ENCODE measurements around the gene CYP4Z1. TPM values are rescaled to one million over a fixed set of nuclear protein-coding genes. Genes with fewer than 3 reads are reported as not detected.
"Not testable (repeated sequence)": the region's sequence is repeated elsewhere in the genome, so short reads cannot be mapped to it uniquely, and the experiment has no call there.

Gene CYP4Z1
- total and polyA plus RNA-seq, 2 experiments from 2014 or later: not detected

DNA sequence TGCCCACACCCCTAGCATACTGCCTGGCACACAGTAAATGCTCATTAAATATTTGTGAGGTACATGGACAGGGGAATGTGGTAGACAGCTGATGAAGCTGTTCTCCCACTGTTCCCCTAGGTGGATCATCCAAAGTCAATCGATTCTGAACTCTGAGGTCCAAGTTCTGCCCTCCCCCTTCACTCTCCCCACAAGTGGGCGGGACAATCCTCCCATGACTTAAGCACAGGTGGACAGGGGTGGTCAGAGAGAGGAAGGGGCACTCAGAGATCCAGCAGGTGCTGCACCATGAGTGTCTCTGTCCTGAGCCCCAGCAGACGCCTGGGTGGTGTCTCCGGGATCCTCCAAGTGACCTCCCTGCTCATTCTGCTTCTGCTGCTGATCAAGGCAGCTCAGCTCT, 70.2 kb downstream of the CYP4Z1 start, which contains the start of gene CYP4A22:
Gene CYP4A22 (plus strand): TSS at position 244 of the 400 bp plus-strand sequence. CDS start 45 bp downstream, at position 289.
- Histone ChIP-seq H3K79me2 (ENCODE audit: insufficient read depth) (no peaks in the 10 kb centered on the region), H3K27me3 (replicated peaks; ENCODE audit: insufficient read depth) (no peaks in the 10 kb centered on the region), H3K9ac (no peak within 1 kb of the TSS), H3K4me1 (ENCODE audit: insufficient read depth) (no peaks in the 10 kb centered on the region), H3K36me3 (ENCODE audit: low read depth) (no peaks in the 10 kb centered on the region), H2AFZ (no peak within 1 kb of the TSS), H3K4me2 (ENCODE audit: unreplicated experiment) (no peak within 1 kb of the TSS), H3K9me3 (ENCODE audit: low read depth) (no peaks in the 10 kb centered on the region), H3F3A (ENCODE audit: insufficient read depth) (no peaks in the 10 kb centered on the region), H4K20me1 (ENCODE audit: insufficient read depth) (no peaks in the 10 kb centered on the region), H3K27ac (no peak within 1 kb of the TSS), H3K4me3 (no peak within 1 kb of the TSS), H3K9me2 (ENCODE audit: insufficient read depth) (no peaks in the 10 kb centered on the region)
- 39 to 47% methylated on average over 4 of the region's 4 CpGs for WGBS, 2 experiments (ENCODE audit: low coverage in 1 of 2, low lambda C conversion rate in 2 of 2, missing lambda C conversion rate in 2 of 2)
- DNase-seq: no peak
- in situ Hi-C loops (cut with MboI): no loop called here
- TF ChIP-seq EZH2 (IDR thresholded peaks at IDR 0.05; ENCODE audit: insufficient read depth, poor library complexity, severe bottlenecking): no peak
- TF ChIP-seq EZH2phosphoT487 (IDR thresholded peaks at IDR 0.05; ENCODE audit: insufficient read depth, low read depth): no peak

DNA sequence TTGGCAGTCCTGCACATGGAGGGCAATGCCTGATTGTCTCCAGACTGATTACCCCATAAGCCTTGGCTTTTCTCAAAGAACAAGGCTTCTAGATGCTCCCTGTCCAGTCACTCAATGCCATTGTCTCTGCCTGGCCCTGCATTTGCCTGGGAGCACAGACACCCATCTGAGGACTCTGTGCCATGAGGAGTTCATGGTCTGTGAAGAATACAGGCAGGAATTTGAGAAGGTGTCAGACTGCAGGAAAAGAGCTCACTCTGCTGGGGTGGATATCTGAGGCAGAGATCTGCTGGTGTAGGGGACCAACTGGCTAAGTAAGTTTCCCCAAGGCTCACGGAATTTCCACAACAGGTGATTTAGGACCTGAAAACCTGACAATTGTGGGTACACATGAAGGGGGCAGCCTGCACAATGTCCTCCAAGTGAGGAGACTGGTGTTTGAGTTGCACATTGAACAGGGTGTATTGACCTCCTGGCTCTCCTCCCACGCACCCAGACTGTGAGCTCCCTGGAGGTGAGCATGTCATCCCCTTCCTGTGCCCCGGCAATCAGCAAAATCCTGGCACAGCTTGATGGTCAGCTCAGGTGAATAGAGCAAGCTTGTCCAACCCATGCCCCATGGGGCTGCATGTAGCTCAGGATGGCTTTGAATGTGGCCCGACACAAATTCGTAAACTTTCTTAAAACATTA, 71.0 kb downstream of the CYP4Z1 start:
- Histone ChIP-seq H4K20me1 (ENCODE audit: insufficient read depth) (no peaks in the 10 kb centered on the region), H3K4me1 (ENCODE audit: insufficient read depth) (no peaks in the 10 kb centered on the region), H3K4me2 (ENCODE audit: unreplicated experiment) (no peak overlapping the region), H3K4me3 (no peak overlapping the region), H3K27me3 (replicated peaks; ENCODE audit: insufficient read depth) (no peaks in the 10 kb centered on the region), H3K9me3 (ENCODE audit: low read depth) (no peaks in the 10 kb centered on the region), H3K9ac (no peak overlapping the region), H3K27ac (no peak overlapping the region), H2AFZ (no peak overlapping the region), H3K79me2 (ENCODE audit: insufficient read depth) (no peaks in the 10 kb centered on the region), H3F3A (ENCODE audit: insufficient read depth) (no peaks in the 10 kb centered on the region), H3K9me2 (ENCODE audit: insufficient read depth) (no peaks in the 10 kb centered on the region), H3K36me3 (ENCODE audit: low read depth) (no peaks in the 10 kb centered on the region)
- no peak for DNase-seq
- in situ Hi-C loops (cut with MboI): no loop called here
- no peak for TF ChIP-seq EZH2phosphoT487 (IDR thresholded peaks at IDR 0.05; ENCODE audit: insufficient read depth, low read depth)
- no peak for TF ChIP-seq EZH2 (IDR thresholded peaks at IDR 0.05; ENCODE audit: insufficient read depth, poor library complexity, severe bottlenecking)
- 52 to 53% methylated on average over 5 of the region's 5 CpGs for WGBS, 2 experiments (ENCODE audit: low coverage in 1 of 2, low lambda C conversion rate in 2 of 2, missing lambda C conversion rate in 2 of 2)

DNA sequence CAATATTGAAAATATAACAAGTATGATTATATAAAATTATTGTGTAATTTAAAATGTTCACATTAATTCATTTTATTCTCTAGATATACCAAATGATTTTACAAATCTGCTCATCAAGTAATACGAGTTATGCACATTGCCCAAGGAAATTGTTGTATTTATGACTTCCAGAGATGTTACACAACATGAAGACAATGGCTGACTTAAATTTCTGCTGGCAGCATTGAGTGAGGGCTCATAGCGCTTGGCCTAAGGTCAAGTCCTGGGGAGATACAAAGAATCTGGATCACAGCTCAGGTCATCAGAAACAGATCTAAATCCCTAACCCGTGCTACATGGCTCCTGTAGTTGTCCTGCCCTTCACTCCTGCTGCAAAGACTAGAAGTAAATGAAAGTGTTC, 73.3 kb downstream of the CYP4Z1 start:
- H3K36me3 ChIP-seq (ENCODE audit: low read depth); H3K9me2 ChIP-seq (ENCODE audit: insufficient read depth); H4K20me1 ChIP-seq (ENCODE audit: insufficient read depth); H3K9ac ChIP-seq; H2AFZ ChIP-seq; H3F3A ChIP-seq (ENCODE audit: insufficient read depth); H3K4me1 ChIP-seq (ENCODE audit: insufficient read depth); H3K4me3 ChIP-seq; in situ Hi-C loops (cut with MboI); H3K27ac ChIP-seq; H3K9me3 ChIP-seq (ENCODE audit: low read depth); H3K79me2 ChIP-seq (ENCODE audit: insufficient read depth); H3K27me3 ChIP-seq (replicated peaks; ENCODE audit: insufficient read depth); H3K4me2 ChIP-seq (ENCODE audit: unreplicated experiment); DNase-seq: not testable (repeated sequence)
- 17 to 19% methylated on average over 3 of the region's 3 CpGs for WGBS, 2 experiments (ENCODE audit: low coverage in 1 of 2, low lambda C conversion rate in 2 of 2, missing lambda C conversion rate in 2 of 2)

DNA sequence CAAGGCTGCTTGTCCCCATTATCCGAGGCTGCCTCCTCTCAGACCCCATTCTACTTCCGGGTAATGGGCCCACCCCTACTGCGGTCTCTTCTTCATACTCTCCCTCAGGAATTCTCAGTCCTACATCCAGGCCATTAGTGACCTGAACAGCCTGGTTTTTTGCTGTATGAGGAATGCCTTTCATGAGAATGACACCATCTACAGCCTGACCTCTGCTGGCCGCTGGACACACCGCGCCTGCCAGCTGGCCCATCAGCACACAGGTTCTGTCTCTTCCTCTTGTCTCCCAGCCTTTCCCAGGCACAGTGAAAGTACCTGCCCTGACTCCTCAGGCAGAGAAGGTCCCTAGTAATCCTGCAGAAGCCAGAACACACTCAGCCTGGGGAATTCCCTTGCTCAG, 76.6 kb downstream of the CYP4Z1 start:
- H3K4me2 ChIP-seq (ENCODE audit: unreplicated experiment); H3K9me3 ChIP-seq (ENCODE audit: low read depth); H2AFZ ChIP-seq; in situ Hi-C loops (cut with MboI); H3K4me1 ChIP-seq (ENCODE audit: insufficient read depth); H3K79me2 ChIP-seq (ENCODE audit: insufficient read depth); H3K9me2 ChIP-seq (ENCODE audit: insufficient read depth); H3K4me3 ChIP-seq; H3K36me3 ChIP-seq (ENCODE audit: low read depth); H4K20me1 ChIP-seq (ENCODE audit: insufficient read depth); H3K27me3 ChIP-seq (replicated peaks; ENCODE audit: insufficient read depth); DNase-seq; H3K9ac ChIP-seq; H3F3A ChIP-seq (ENCODE audit: insufficient read depth); H3K27ac ChIP-seq: not testable (repeated sequence)
- 46 to 51% methylated on average over 6 of the region's 6 CpGs for WGBS, 2 experiments (ENCODE audit: low coverage in 1 of 2, low lambda C conversion rate in 2 of 2, missing lambda C conversion rate in 2 of 2)

DNA sequence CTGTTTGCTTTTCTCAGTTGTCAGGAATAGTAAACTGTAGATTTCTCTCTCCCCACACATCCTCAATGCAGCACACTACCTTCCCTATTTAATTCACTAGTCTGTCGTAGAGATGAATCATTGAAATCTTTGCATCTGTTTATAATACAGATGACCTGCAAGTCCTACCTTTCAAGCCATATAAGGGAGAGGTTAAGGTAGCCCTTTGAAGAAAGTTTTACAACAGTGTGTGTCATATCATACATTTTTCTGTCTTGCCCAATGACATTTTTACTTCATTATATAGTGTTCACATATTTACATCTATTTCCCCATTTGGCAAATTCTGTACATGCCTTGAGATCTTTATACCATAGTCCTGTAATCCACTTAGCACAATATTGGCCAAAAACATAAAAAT, 79.5 kb downstream of the CYP4Z1 start:
- H4K20me1 ChIP-seq (ENCODE audit: insufficient read depth); H3K4me3 ChIP-seq; H3K9me3 ChIP-seq (ENCODE audit: low read depth); H3K27ac ChIP-seq; H3K9ac ChIP-seq; H3K27me3 ChIP-seq (replicated peaks; ENCODE audit: insufficient read depth); H3K9me2 ChIP-seq (ENCODE audit: insufficient read depth); H3K4me1 ChIP-seq (ENCODE audit: insufficient read depth); H3K79me2 ChIP-seq (ENCODE audit: insufficient read depth); DNase-seq; H3F3A ChIP-seq (ENCODE audit: insufficient read depth); in situ Hi-C loops (cut with MboI); H3K4me2 ChIP-seq (ENCODE audit: unreplicated experiment); H3K36me3 ChIP-seq (ENCODE audit: low read depth); H2AFZ ChIP-seq: not testable (repeated sequence)
- WGBS, 2 experiments (ENCODE audit: low coverage in 1 of 2, low lambda C conversion rate in 2 of 2, missing lambda C conversion rate in 2 of 2): 3 to 9% methylated on average over 1 of the region's 1 CpG
